H1 (cell line): ENCODE data around the gene TADA3. TPM values are rescaled to one million over a fixed set of nuclear protein-coding genes. Genes with fewer than 3 reads are reported as not detected.
A peak's percentile ranks its signal among the peaks of the same experiment; 100 is the strongest.

Experiments used
- CTCF ChIA-PET: fragments of 300-600 bp; sonication (Branson Sonifier 250); formaldehyde crosslinking; loops from one replicate; lab custom pipeline; 2021; ENCODE audit not compliant: partially characterized antibody; lab: Charles Lee
- POLR2A ChIA-PET: fragments of 300-600 bp; sonication (Branson Sonifier 250); formaldehyde crosslinking; loops from one replicate; lab custom pipeline; 2021; ENCODE audit warnings: inconsistent platforms; ENCODE audit not compliant: partially characterized antibody; lab: Charles Lee
- DNase-seq, 2 experiments: peaks; one replicate each; pipeline versions ENCODE4 v3.0.0 to v3.0.0-alpha.2; 2010 to 2022; ENCODE audit warnings: low spot score in 2 of 2, low read depth in 1 of 2, mixed read lengths in 1 of 2
- FAIRE-seq: peaks from 2 replicates; lab custom pipeline; 2011; peaks lifted over from hg19 to GRCh38; lab: Jason Lieb, UNC
- H2AFZ ChIP-seq: 2 replicates; pipeline ENCODE4 v1.8.1; 2012; ENCODE audit warnings: low read length, inconsistent platforms
- H2AK5ac ChIP-seq: 2 replicates; pipeline ENCODE4 v1.6.1; 2013; ENCODE audit warnings: low read depth, low read length
- H2BK120ac ChIP-seq: replicated peaks from 2 replicates; pipeline ENCODE3; 2013; ENCODE audit warnings: low read depth, low read length, inconsistent platforms
- H2BK12ac ChIP-seq: 2 replicates; pipeline ENCODE4 v1.6.1; 2013; ENCODE audit warnings: low read depth, low read length
- H2BK15ac ChIP-seq: 2 replicates; pipeline ENCODE4 v1.6.1; 2013; ENCODE audit warnings: low read length
- H2BK20ac ChIP-seq: 2 replicates; pipeline ENCODE4 v1.6.1; 2013; ENCODE audit warnings: low read length
- H2BK5ac ChIP-seq: 2 replicates; pipeline ENCODE4 v1.6.1; 2013; ENCODE audit warnings: low read depth, low read length
- H3K14ac ChIP-seq: 2 replicates; pipeline ENCODE4 v1.6.1; 2013; ENCODE audit warnings: inconsistent platforms; ENCODE audit not compliant: insufficient read length
- H3K18ac ChIP-seq: 2 replicates; pipeline ENCODE4 v1.6.1; 2013; ENCODE audit warnings: low read length; ENCODE audit errors: extremely low read depth
- H3K23ac ChIP-seq: 2 replicates; pipeline ENCODE4 v1.6.1; 2013; ENCODE audit warnings: inconsistent platforms; ENCODE audit not compliant: insufficient read length
- H3K23me2 ChIP-seq: 2 replicates; pipeline ENCODE4 v1.6.1; 2013; ENCODE audit warnings: low read depth, low read length
- H3K27ac ChIP-seq: 2 replicates; pipeline ENCODE4 v1.6.1; 2011; ENCODE audit warnings: low read depth, low read length, inconsistent platforms
- H3K27me3 ChIP-seq, 4 experiments: replicated peaks in 1 of 4; 1 replicate in 1 of 4; 2 replicates in 3 of 4; pipeline versions ENCODE4 v1.6.1 to v1.8.1; 2011 to 2013; ENCODE audit warnings: low read length in 3 of 4, mild to moderate bottlenecking in 3 of 4, inconsistent platforms in 2 of 4, mixed read lengths in 2 of 4, moderate library complexity in 1 of 4; ENCODE audit not compliant: control insufficient read depth in 3 of 4, insufficient read depth in 3 of 4; ENCODE audit errors: extremely low read depth in 1 of 4
- H3K36me3 ChIP-seq, 4 experiments: 2 replicates each; pipeline versions ENCODE4 v1.6.1 to v1.8.1; 2011 to 2013; ENCODE audit warnings: mild to moderate bottlenecking in 4 of 4, low read length in 3 of 4, moderate library complexity in 2 of 4, control low read depth in 1 of 4, inconsistent platforms in 1 of 4; ENCODE audit not compliant: insufficient read depth in 4 of 4, control insufficient read depth in 2 of 4
- H3K4ac ChIP-seq: replicated peaks from 2 replicates; pipeline ENCODE3; 2013; ENCODE audit warnings: low read length, low read depth, mixed read lengths, inconsistent platforms; ENCODE audit not compliant: insufficient read length
- H3K4me1 ChIP-seq, 4 experiments: replicated peaks in 1 of 4; 1 replicate in 1 of 4; 2 replicates in 3 of 4; pipeline versions ENCODE4 v1.6.1 to v1.8.1; 2011 to 2013; ENCODE audit warnings: low read length in 3 of 4, inconsistent platforms in 2 of 4, mixed read lengths in 1 of 4; ENCODE audit not compliant: insufficient read depth in 4 of 4, control insufficient read depth in 3 of 4
- H3K4me2 ChIP-seq, 2 experiments: 2 replicates each; pipeline versions ENCODE4 v1.6.1 to v1.8.1; 2011 to 2013; ENCODE audit warnings: low read depth in 2 of 2, low read length in 2 of 2, control low read depth in 1 of 2, inconsistent platforms in 1 of 2, mild to moderate bottlenecking in 1 of 2; ENCODE audit not compliant: insufficient read depth in 1 of 2
- H3K4me3 ChIP-seq, 4 experiments: fragments of 200-600, 300-600 bp in 1 of 4; sonication (generic), shearing (Covaris generic), sonication (Bioruptor Twin) in 1 of 4; 2 replicates each; pipeline versions ENCODE4 v1.5.1 to v1.8.1; 2011 to 2016; ENCODE audit warnings: low read length in 4 of 4, low read depth in 3 of 4, control low read depth in 2 of 4, inconsistent platforms in 2 of 4, mild to moderate bottlenecking in 2 of 4, mixed read lengths in 1 of 4, moderate library complexity in 1 of 4; ENCODE audit not compliant: insufficient read depth in 2 of 4; ENCODE audit errors: extremely low read depth in 1 of 4
- H3K56ac ChIP-seq: replicated peaks from 2 replicates; pipeline ENCODE3; 2013; ENCODE audit warnings: low read depth, mild to moderate bottlenecking, mixed read lengths, low read length, inconsistent platforms; ENCODE audit not compliant: insufficient read length
- H3K79me1 ChIP-seq: 2 replicates; pipeline ENCODE4 v1.6.1; 2013; ENCODE audit warnings: low read depth, low read length, control low read depth
- H3K79me2 ChIP-seq, 2 experiments: 2 replicates each; pipeline versions ENCODE4 v1.6.1 to v1.8.1; 2012 to 2013; ENCODE audit warnings: low read length in 2 of 2, mild to moderate bottlenecking in 2 of 2, inconsistent platforms in 1 of 2; ENCODE audit not compliant: insufficient read depth in 2 of 2, control insufficient read depth in 1 of 2
- H3K9ac ChIP-seq, 4 experiments: replicated peaks in 1 of 4; 1 replicate in 1 of 4; 2 replicates in 3 of 4; pipeline versions ENCODE4 v1.6.1 to v1.8.1; 2011 to 2013; ENCODE audit warnings: low read depth in 3 of 4, low read length in 3 of 4, control low read depth in 2 of 4, mild to moderate bottlenecking in 2 of 4, moderate library complexity in 2 of 4, inconsistent platforms in 1 of 4; ENCODE audit errors: extremely low read depth in 1 of 4
- H3K9me3 ChIP-seq, 2 experiments: 2 replicates each; pipeline versions ENCODE4 v1.6.1 to v1.8.1; 2012 to 2013; ENCODE audit warnings: mild to moderate bottlenecking in 2 of 2, moderate library complexity in 2 of 2, control low read depth in 1 of 2, inconsistent platforms in 1 of 2, low read depth in 1 of 2, low read length in 1 of 2, mixed read lengths in 1 of 2; ENCODE audit not compliant: insufficient read depth in 2 of 2
- H4K20me1 ChIP-seq, 2 experiments: replicated peaks in 1 of 2; 2 replicates each; pipeline versions ENCODE3 to v1.8.1; 2011 to 2013; ENCODE audit warnings: inconsistent platforms in 2 of 2, low read length in 2 of 2, mild to moderate bottlenecking in 1 of 2; ENCODE audit not compliant: insufficient read depth in 2 of 2, control insufficient read depth in 1 of 2
- H4K5ac ChIP-seq: 2 replicates; pipeline ENCODE4 v1.6.1; 2013; ENCODE audit warnings: low read length, low read depth, mixed read lengths, inconsistent platforms; ENCODE audit not compliant: insufficient read length
- H4K8ac ChIP-seq: 2 replicates; pipeline ENCODE4 v1.8.0; 2013; ENCODE audit warnings: mild to moderate bottlenecking, moderate library complexity, low read length, inconsistent platforms; ENCODE audit not compliant: insufficient read depth; ENCODE audit errors: extremely low read depth
- H4K91ac ChIP-seq: replicated peaks from 2 replicates; pipeline ENCODE3; 2013; ENCODE audit warnings: low read length, mixed read lengths, inconsistent platforms; ENCODE audit not compliant: insufficient read length
- EP300 ChIP-seq, 2 experiments: IDR thresholded peaks; 1 replicate in 1 of 2; 2 replicates in 1 of 2; pipeline ENCODE4 v1.6.1; 2011 to 2012; ENCODE audit warnings: low read depth in 2 of 2, low read length in 2 of 2, mild to moderate bottlenecking in 2 of 2, borderline replicate concordance in 1 of 2, inconsistent platforms in 1 of 2, moderate library complexity in 1 of 2
- WGBS, 2 experiments: shearing (Covaris generic) in 1 of 2; methylation state at CpG; one replicate each; pipeline versions ENCODE4 v1.1.6 to v1.1.7; 2013 to 2015; ENCODE audit warnings: low lambda C conversion rate in 2 of 2, mixed read lengths in 2 of 2, inconsistent platforms in 1 of 2, low coverage in 1 of 2, missing lambda C conversion rate in 1 of 2; ENCODE audit not compliant: insufficient replicate concordance in 2 of 2, insufficient coverage in 1 of 2, insufficient read length in 1 of 2; ENCODE audit errors: extremely low coverage in 1 of 2, missing lambda C conversion rate in 1 of 2; 5-methylcytosine and 5-hydroxymethylcytosine counted together
- polyA plus RNA-seq, 7 experiments: library from polyadenylated mRNA; depleted of rRNA in 3 of 7; stranded (reverse) in 5 of 7; unstranded in 2 of 7; fragments of >200 nt in 5 of 7; fragments of 200-250 nt in 2 of 7; gene quantifications; 1 replicate in 5 of 7; 2 replicates in 1 of 7; 4 replicates in 1 of 7; pipeline versions ENCODE4 v1.2.1 to v1.2.3, GENCODE V29; 2011 to 2013; ENCODE audit warnings: missing spikeins in 2 of 7, mixed read lengths in 2 of 7
- total RNA-seq: library from RNA; stranded (reverse); fragmentation: NEBNext Ultra II Directional; extraction: Animal tissue kit (Norgen Biotek cat#: 25700); gene quantifications from 2 replicates; pipeline ENCODE4 v1.2.1, GENCODE V29; 2021
- TF ChIP-seq, protein P1 (sequence below), 3 experiments: IDR thresholded peaks; 1 replicate in 2 of 3; 2 replicates in 1 of 3; pipeline versions ENCODE4 v1.5.1 to v1.6.1; 2011; ENCODE audit warnings: low read length in 3 of 3, mild to moderate bottlenecking in 3 of 3, inconsistent platforms in 2 of 3, low read depth in 1 of 3, moderate library complexity in 1 of 3; ENCODE audit not compliant: insufficient read depth in 1 of 3; ENCODE audit errors: control extremely low read depth in 1 of 3

Gene TADA3
- total and polyA plus RNA-seq, 2 of the 8 experiments (the other 6 are each of a cell fraction or from before 2014, with no cell fraction given) = 43.4 to 50.3 TPM

DNA sequence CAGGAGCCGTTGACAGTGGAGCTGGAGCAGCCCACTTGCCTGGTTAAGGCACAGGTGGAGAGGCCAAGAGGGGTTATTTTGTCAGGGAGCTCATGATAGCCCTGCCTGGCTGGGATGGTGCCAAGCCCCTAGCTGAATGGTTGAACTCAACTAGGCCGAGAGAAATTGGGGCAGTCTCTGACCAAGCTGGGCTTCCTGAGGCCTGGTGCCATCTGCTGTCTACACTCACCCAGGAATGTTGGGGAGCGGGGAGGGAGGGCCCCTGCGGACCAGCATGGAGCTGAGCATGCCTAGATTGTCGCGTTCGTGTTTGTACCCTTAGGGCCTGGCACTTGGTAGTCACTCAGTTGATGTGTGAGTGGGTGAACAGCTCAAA is 59.5 kb downstream of the TADA3 start:
- H2BK12ac ChIP-seq = no peak overlapping the region
- no peak overlapping the region for H2BK15ac ChIP-seq
- peaks cover 22% of the 10 kb centered on the region for H3K79me1 ChIP-seq
- no peak overlapping the region for H2BK5ac ChIP-seq
- H3K14ac ChIP-seq = no peak overlapping the region
- H2BK120ac ChIP-seq = no peak overlapping the region
- no peak overlapping the region for H2BK20ac ChIP-seq
- H3K36me3 ChIP-seq = peaks cover 7 to 36% (median 22%) of the 10 kb centered on the region in 4 experiments; a peak in 7 of 8 replicates
- no peaks in the 10 kb centered on the region for H3K9me3 ChIP-seq
- DNase-seq (no peak), FAIRE-seq (no peak)
- H4K20me1 ChIP-seq = peaks cover 3 to 23% of the 10 kb centered on the region in 2 experiments
- no peak overlapping the region for H3K27ac ChIP-seq
- H2AFZ ChIP-seq = no peak overlapping the region
- H3K4me2 ChIP-seq = peak overlapping the region; percentile 86 to 88
- H3K9ac ChIP-seq = peak overlapping the region in 3 of 4 experiments; percentile 99 to 100 (median 99); a peak in 5 of 7 replicates
- H3K4me1 ChIP-seq = peaks cover 0 to 8% (median 6%) of the 10 kb centered on the region in 4 experiments; a peak in 6 of 7 replicates
- no peak overlapping the region for H3K56ac ChIP-seq
- H3K4ac ChIP-seq = no peak overlapping the region
- POLR2A ChIA-PET = interaction anchor here (0.6 to 8.4 kb wide), 16 partner anchors 10 to 370 kb away, joined by 3 to 60 read pairs (median 4); partner anchors contain the start of genes ARPC4, MTMR14, OGG1 and TADA3
- H2AK5ac ChIP-seq = no peak overlapping the region
- no peak overlapping the region for H3K23ac ChIP-seq
- peak overlapping the region; percentile 87 to 94 (median 90); a peak in 7 of 8 replicates for H3K4me3 ChIP-seq
- H3K18ac ChIP-seq = no peak overlapping the region
- no peak overlapping the region for H4K8ac ChIP-seq
- TF ChIP-seq, protein P1, sequence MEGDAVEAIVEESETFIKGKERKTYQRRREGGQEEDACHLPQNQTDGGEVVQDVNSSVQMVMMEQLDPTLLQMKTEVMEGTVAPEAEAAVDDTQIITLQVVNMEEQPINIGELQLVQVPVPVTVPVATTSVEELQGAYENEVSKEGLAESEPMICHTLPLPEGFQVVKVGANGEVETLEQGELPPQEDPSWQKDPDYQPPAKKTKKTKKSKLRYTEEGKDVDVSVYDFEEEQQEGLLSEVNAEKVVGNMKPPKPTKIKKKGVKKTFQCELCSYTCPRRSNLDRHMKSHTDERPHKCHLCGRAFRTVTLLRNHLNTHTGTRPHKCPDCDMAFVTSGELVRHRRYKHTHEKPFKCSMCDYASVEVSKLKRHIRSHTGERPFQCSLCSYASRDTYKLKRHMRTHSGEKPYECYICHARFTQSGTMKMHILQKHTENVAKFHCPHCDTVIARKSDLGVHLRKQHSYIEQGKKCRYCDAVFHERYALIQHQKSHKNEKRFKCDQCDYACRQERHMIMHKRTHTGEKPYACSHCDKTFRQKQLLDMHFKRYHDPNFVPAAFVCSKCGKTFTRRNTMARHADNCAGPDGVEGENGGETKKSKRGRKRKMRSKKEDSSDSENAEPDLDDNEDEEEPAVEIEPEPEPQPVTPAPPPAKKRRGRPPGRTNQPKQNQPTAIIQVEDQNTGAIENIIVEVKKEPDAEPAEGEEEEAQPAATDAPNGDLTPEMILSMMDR (IDR thresholded peaks at IDR 0.05; ENCODE audit: control extremely low read depth in 1 of 3, insufficient read depth in 1 of 3, low read depth in 1 of 3, low read length in 3 of 3) = peak in 1 of 3 experiments; percentile 4; a peak in 1 of 4 replicates
- no peak for TF ChIP-seq EP300 (IDR thresholded peaks at IDR 0.05; ENCODE audit: borderline replicate concordance in 1 of 2, low read depth in 2 of 2, low read length in 2 of 2)
- 69% methylated on average over 7 of the region's 7 CpGs; no CpG with 5 or more reads in 1 of the 2 experiments for WGBS, 2 experiments
- no peak overlapping the region for H4K5ac ChIP-seq
- CTCF ChIA-PET = interaction anchor here (1.0 to 8.6 kb wide), 12 partner anchors 9 to 230 kb away, joined by 3 to 109 read pairs (median 4); partner anchors contain the start of gene CPNE9
- peaks cover 13 to 26% of the 10 kb centered on the region in 2 experiments for H3K79me2 ChIP-seq
- H3K27me3 ChIP-seq = no peaks in the 10 kb centered on the region
- H4K91ac ChIP-seq = no peak overlapping the region
- H3K23me2 ChIP-seq = peaks cover 6% of the 10 kb centered on the region; the same call in 1 of the 2 replicates
